ENCODE measurements around the gene ACKR2.

ACKR2 gene

GRCh38 chr3:42809202-42809601 is at the start of gene ACKR2:
Gene ACKR2, plus strand, starts transcription at chr3:42809445. Its CDS starts 55,058 bp downstream, at chr3:42864503.
- in situ Hi-C loops (cut with MboI; ENCODE audit: low sequenced_read_pairs): no loop called here

- in situ Hi-C loops (cut with MboI; ENCODE audit: low sequenced_read_pairs): no loop called here
Measured at GRCh38 chr3:42762046-42762724, 47.1 kb upstream of the ACKR2 start.

- in situ Hi-C loops (cut with MboI; ENCODE audit: low sequenced_read_pairs): no loop called here
Measured at GRCh38 chr3:42763021-42763420, 46.2 kb upstream of the ACKR2 start.

- in situ Hi-C loops (cut with MboI; ENCODE audit: low sequenced_read_pairs): no loop called here
Measured at GRCh38 chr3:42764115-42764514, 45.1 kb upstream of the ACKR2 start.

GRCh38 chr3:42764561-42765295 is 44.5 kb upstream of the ACKR2 start:
- in situ Hi-C loops (cut with MboI; ENCODE audit: low sequenced_read_pairs): no loop called here

- in situ Hi-C loops (cut with MboI; ENCODE audit: low sequenced_read_pairs): no loop called here
Measured at GRCh38 chr3:42769477-42770131, 39.6 kb upstream of the ACKR2 start.

GRCh38 chr3:42771271-42771670 is 38.0 kb upstream of the ACKR2 start:
- in situ Hi-C loops (cut with MboI; ENCODE audit: low sequenced_read_pairs): no loop called here

- in situ Hi-C loops (cut with MboI; ENCODE audit: low sequenced_read_pairs): no loop called here
Measured at GRCh38 chr3:42772670-42773408, 36.4 kb upstream of the ACKR2 start, which contains the start of gene CCDC13. Gene CCDC13, minus strand, starts transcription at chr3:42773253. Its CDS starts 14,908 bp downstream, at chr3:42758345.

- in situ Hi-C loops (cut with MboI; ENCODE audit: low sequenced_read_pairs): no loop called here
Measured at GRCh38 chr3:42773409-42773751, 35.9 kb upstream of the ACKR2 start.

GRCh38 chr3:42778644-42779043 is 30.6 kb upstream of the ACKR2 start:
- in situ Hi-C loops (cut with MboI; ENCODE audit: low sequenced_read_pairs): no loop called here

- in situ Hi-C loops (cut with MboI; ENCODE audit: low sequenced_read_pairs): no loop called here
Measured at GRCh38 chr3:42780398-42780797, 28.8 kb upstream of the ACKR2 start.

- in situ Hi-C loops (cut with MboI; ENCODE audit: low sequenced_read_pairs): no loop called here
Measured at GRCh38 chr3:42780892-42781700, 28.1 kb upstream of the ACKR2 start.

GRCh38 chr3:42786212-42786611 is 23.0 kb upstream of the ACKR2 start:
- in situ Hi-C loops (cut with MboI; ENCODE audit: low sequenced_read_pairs): no loop called here

GRCh38 chr3:42786631-42787030 is 22.6 kb upstream of the ACKR2 start:
- in situ Hi-C loops (cut with MboI; ENCODE audit: low sequenced_read_pairs): no loop called here

- in situ Hi-C loops (cut with MboI; ENCODE audit: low sequenced_read_pairs): no loop called here
Measured at GRCh38 chr3:42790714-42791229, 18.5 kb upstream of the ACKR2 start.

- in situ Hi-C loops (cut with MboI; ENCODE audit: low sequenced_read_pairs): no loop called here
Measured at GRCh38 chr3:42795621-42796181, 13.5 kb upstream of the ACKR2 start.

- in situ Hi-C loops (cut with MboI; ENCODE audit: low sequenced_read_pairs): no loop called here
Measured at GRCh38 chr3:42796332-42796885, 12.8 kb upstream of the ACKR2 start.

GRCh38 chr3:42799376-42799775 is 9.9 kb upstream of the ACKR2 start:
- in situ Hi-C loops (cut with MboI; ENCODE audit: low sequenced_read_pairs): no loop called here

- in situ Hi-C loops (cut with MboI; ENCODE audit: low sequenced_read_pairs): no loop called here
Measured at GRCh38 chr3:42800251-42800650, 9.0 kb upstream of the ACKR2 start.
